SK-N-SH (cell line): Measurements from ENCODE around the gene HUS1B. TPM values are rescaled to one million over a fixed set of nuclear protein-coding genes. Genes with fewer than 3 reads are reported as not detected.

Experiments
- CTCF ChIA-PET: fragments of 300-600, 350-600 bp; formaldehyde crosslinking; extraction: SDS; loops from one replicate; lab custom pipeline; 2021; lab: Yijun Ruan, JAX
- POLR2A ChIA-PET: fragments of 350-600 bp; sonication (Branson Sonifier 250); formaldehyde crosslinking; extraction: SDS; loops from one replicate; lab custom pipeline; 2020; ENCODE audit warnings: antibody characterized with exemption, inconsistent platforms; lab: Yijun Ruan, JAX
- DNase-seq: peaks from one replicate; pipeline ENCODE4 v3.0.0; 2012
- H2AFZ ChIP-seq: fragments of 200-600 bp; sonication (generic); 2 replicates; pipeline ENCODE4 v1.8.1; 2016; ENCODE audit warnings: antibody characterized with exemption, mild to moderate bottlenecking, low read depth
- H3F3A ChIP-seq: fragments of 200-600 bp; sonication (generic); replicated peaks from 2 replicates; pipeline ENCODE3; 2016; ENCODE audit warnings: antibody characterized with exemption, mild to moderate bottlenecking; ENCODE audit not compliant: insufficient read depth
- H3K27ac ChIP-seq, 2 experiments: fragments of 200-500 bp in 1 of 2; fragments of 200-600 bp in 1 of 2; sonication (Bioruptor generic) in 1 of 2; sonication (generic), shearing (Covaris generic) in 1 of 2; 2 replicates each; pipeline versions ENCODE4 v1.5.1 to v1.6.1; 2014 to 2016; ENCODE audit warnings: low read depth in 2 of 2, inconsistent platforms in 1 of 2, low read length in 1 of 2, mild to moderate bottlenecking in 1 of 2, mixed read lengths in 1 of 2
- H3K27me3 ChIP-seq: fragments of 200-600 bp; sonication (generic), shearing (Covaris generic); 2 replicates; pipeline ENCODE4 v1.6.1; 2016; ENCODE audit warnings: mixed run types; ENCODE audit not compliant: insufficient read depth
- H3K36me3 ChIP-seq, 2 experiments: fragments of 200-500 bp in 1 of 2; fragments of 200-600 bp in 1 of 2; sonication (Bioruptor generic) in 1 of 2; sonication (generic) in 1 of 2; replicated peaks in 1 of 2; 2 replicates each; pipeline versions ENCODE3 to v1.5.1; 2014 to 2016; ENCODE audit warnings: low read length in 1 of 2, mild to moderate bottlenecking in 1 of 2; ENCODE audit not compliant: insufficient read depth in 2 of 2, control insufficient read depth in 1 of 2
- H3K4me1 ChIP-seq, 2 experiments: fragments of 200-500 bp in 1 of 2; fragments of 200-600 bp in 1 of 2; sonication (Bioruptor generic) in 1 of 2; sonication (generic), shearing (Covaris generic) in 1 of 2; 2 replicates each; pipeline versions ENCODE4 v1.5.1 to v1.6.1; 2014 to 2016; ENCODE audit warnings: low read depth in 1 of 2, low read length in 1 of 2, mixed run types in 1 of 2; ENCODE audit not compliant: insufficient read depth in 2 of 2, control insufficient read depth in 1 of 2
- H3K4me2 ChIP-seq: fragments of 200-600 bp; sonication (generic), shearing (Covaris generic); 2 replicates; pipeline ENCODE4 v1.6.1; 2017; ENCODE audit warnings: mixed run types
- H3K4me3 ChIP-seq, 2 experiments: fragments of 200-500 bp in 1 of 2; fragments of 200-600 bp in 1 of 2; sonication (Bioruptor generic) in 1 of 2; sonication (generic), shearing (Covaris generic) in 1 of 2; 2 replicates each; pipeline versions ENCODE4 v1.5.1 to v1.8.1; 2014 to 2016; ENCODE audit warnings: low read depth in 2 of 2, inconsistent platforms in 1 of 2, low read length in 1 of 2, mild to moderate bottlenecking in 1 of 2, mixed read lengths in 1 of 2, moderate library complexity in 1 of 2
- H3K79me2 ChIP-seq: fragments of 200-600 bp; sonication (generic); 2 replicates; pipeline ENCODE4 v1.8.1; 2017; ENCODE audit warnings: mild to moderate bottlenecking; ENCODE audit not compliant: insufficient read depth
- H3K9ac ChIP-seq: fragments of 200-600 bp; sonication (generic); 2 replicates; pipeline ENCODE4 v1.6.1; 2017; ENCODE audit warnings: mixed run types
- H3K9me2 ChIP-seq: fragments of 200-600 bp; sonication (generic); 2 replicates; pipeline ENCODE4 v1.6.1; 2017; ENCODE audit warnings: mixed run types
- H3K9me3 ChIP-seq: fragments of 200-600 bp; sonication (generic); 2 replicates; pipeline ENCODE4 v1.6.1; 2017; ENCODE audit warnings: mixed run types, mild to moderate bottlenecking, moderate library complexity
- H4K20me1 ChIP-seq: fragments of 200-600 bp; sonication (generic); 2 replicates; pipeline ENCODE4 v1.6.1; 2017; ENCODE audit warnings: mild to moderate bottlenecking, mixed run types; ENCODE audit not compliant: insufficient read depth
- CHD2 ChIP-seq: fragments of 150-350 bp; IDR thresholded peaks from 2 replicates; pipeline ENCODE4 v1.6.1; 2018; ENCODE audit warnings: low read length; ENCODE audit not compliant: partially characterized antibody
- CTCF ChIP-seq: fragments of 200-600 bp; sonication (generic); IDR thresholded peaks from 2 replicates; pipeline ENCODE4 v1.6.1; 2017; ENCODE audit warnings: antibody characterized with exemption, mild to moderate bottlenecking, moderate library complexity
- EP300 ChIP-seq, 2 experiments: IDR thresholded peaks; 2 replicates each; pipeline versions ENCODE4 v1.4.0 to v1.6.1; 2012; ENCODE audit warnings: borderline replicate concordance in 1 of 2, low read depth in 1 of 2, low read length in 1 of 2
- EZH2phosphoT487 ChIP-seq: fragments of 200-600 bp; sonication (generic); IDR thresholded peaks from 2 replicates; pipeline ENCODE4 v1.6.1; 2017; ENCODE audit warnings: low read depth, mixed run types, mild to moderate bottlenecking, antibody characterized with exemption, moderate library complexity, borderline replicate concordance
- FOXM1 ChIP-seq: IDR thresholded peaks from 2 replicates; pipeline ENCODE4 v1.4.0; 2012; ENCODE audit warnings: low read depth, mild to moderate bottlenecking
- GABPA ChIP-seq: IDR thresholded peaks from 2 replicates; pipeline ENCODE4 v1.4.0; 2012; ENCODE audit warnings: low read depth, mild to moderate bottlenecking
- MXI1 ChIP-seq: IDR thresholded peaks from 2 replicates; pipeline ENCODE4 v1.6.1; 2012; ENCODE audit warnings: mild to moderate bottlenecking, low read depth, low read length, improper control_type of control experiment
- NFIC ChIP-seq: IDR thresholded peaks from 2 replicates; pipeline ENCODE4 v1.4.0; 2012; ENCODE audit warnings: borderline replicate concordance
- NRF1 ChIP-seq: IDR thresholded peaks from 2 replicates; pipeline ENCODE4 v1.6.1; 2012; ENCODE audit warnings: low read depth, mild to moderate bottlenecking, low read length
- RAD21 ChIP-seq: IDR thresholded peaks from 2 replicates; pipeline ENCODE4 v1.6.1; 2012; ENCODE audit warnings: mild to moderate bottlenecking, low read length
- RCOR1 ChIP-seq: fragments of 150-350 bp; IDR thresholded peaks from 2 replicates; pipeline ENCODE4 v1.6.1; 2017; ENCODE audit warnings: antibody characterized with exemption, low read length
- REST ChIP-seq: IDR thresholded peaks from 2 replicates; pipeline ENCODE4 v1.6.1; 2012; ENCODE audit warnings: mild to moderate bottlenecking, low read depth, low read length, moderate library complexity
- RFX5 ChIP-seq: IDR thresholded peaks from 2 replicates; pipeline ENCODE4 v1.6.1; 2012; ENCODE audit warnings: mild to moderate bottlenecking, improper control_type of control experiment, low read length
- RXRA ChIP-seq: IDR thresholded peaks from 2 replicates; pipeline ENCODE4 v1.4.0; 2012; ENCODE audit warnings: low read depth, mild to moderate bottlenecking, borderline replicate concordance
- SMC3 ChIP-seq: IDR thresholded peaks from 2 replicates; pipeline ENCODE4 v1.6.1; 2012; ENCODE audit warnings: low read depth, low read length, improper control_type of control experiment
- TCF12 ChIP-seq: IDR thresholded peaks from 2 replicates; pipeline ENCODE4 v1.4.0; 2012
- TEAD4 ChIP-seq: IDR thresholded peaks from 2 replicates; pipeline ENCODE4 v1.4.0; 2012; ENCODE audit warnings: mild to moderate bottlenecking, borderline replicate concordance; ENCODE audit not compliant: insufficient read depth
- USF1 ChIP-seq: IDR thresholded peaks from 2 replicates; pipeline ENCODE4 v1.4.0; 2012; ENCODE audit warnings: low read depth, borderline replicate concordance
- USF2 ChIP-seq: fragments of 150-350 bp; IDR thresholded peaks from 2 replicates; pipeline ENCODE4 v1.6.1; 2017; ENCODE audit warnings: antibody characterized with exemption, low read length, low read depth, borderline replicate concordance
- ZBTB33 ChIP-seq: IDR thresholded peaks from 2 replicates; pipeline ENCODE4 v1.4.0; 2012; ENCODE audit warnings: low read depth, borderline replicate concordance
- WGBS: methylation state at CpG from one replicate; pipeline ENCODE4 v1.1.6; 2017; ENCODE audit warnings: low lambda C conversion rate; 5-methylcytosine and 5-hydroxymethylcytosine counted together
- polyA plus RNA-seq, 3 experiments: library from polyadenylated mRNA; depleted of rRNA; stranded (reverse); fragments of >200 nt; gene quantifications; 2 replicates each; pipeline ENCODE4 v1.2.3, GENCODE V29; 2012

HUS1B gene
- polyA plus RNA-seq, 1 of the 3 experiments (the other 2 are of a cell fraction), result 0.30 TPM

GRCh38 chr6:620950-621349 lies 36.0 kb downstream of the HUS1B start:
- no peaks in the 10 kb centered on the region; a peak in 1 of 4 replicates for H3K4me1 ChIP-seq
- H3F3A ChIP-seq, result no peaks in the 10 kb centered on the region
- H4K20me1 ChIP-seq, result no peaks in the 10 kb centered on the region
- TF ChIP-seq RAD21 (no peak), RCOR1 (no peak), RFX5 (no peak), SMC3 (no peak), REST (no peak), CTCF (no peak), EP300 (IDR thresholded peaks at IDR 0.05; ENCODE audit: borderline replicate concordance in 1 of 2, low read depth in 1 of 2, low read length in 1 of 2) (no peak), TEAD4 (no peak), USF1 (no peak), TCF12 (no peak), ZBTB33 (no peak), RXRA (no peak), NRF1 (no peak), CHD2 (no peak), NFIC (no peak), FOXM1 (no peak), MXI1 (no peak), USF2 (no peak), EZH2phosphoT487 (no peak), GABPA (no peak)
- peaks cover 11 to 22% of the 10 kb centered on the region in 2 experiments for H3K36me3 ChIP-seq
- no peaks in the 10 kb centered on the region for H3K27me3 ChIP-seq
- no peak overlapping the region for H3K9ac ChIP-seq
- POLR2A ChIA-PET, result no interaction called here
- no peak overlapping the region for H2AFZ ChIP-seq
- CTCF ChIA-PET, result interaction anchor here (0.6 to 1.5 kb wide), 2 partner anchors 28 to 35 kb away, joined by 3 read pairs; no protein-coding TSS in a partner anchor
- no peak overlapping the region for H3K4me2 ChIP-seq
- no peaks in the 10 kb centered on the region for H3K9me3 ChIP-seq
- no peak for DNase-seq
- 98% methylated on average over 4 of the region's 4 CpGs for WGBS
- no peaks in the 10 kb centered on the region for H3K9me2 ChIP-seq
- H3K4me3 ChIP-seq, result no peak overlapping the region
- no peaks in the 10 kb centered on the region for H3K79me2 ChIP-seq
- no peak overlapping the region for H3K27ac ChIP-seq
